ENCODE data around the gene PAK1. TPM values are rescaled to one million over a fixed set of nuclear protein-coding genes. Genes with fewer than 3 reads are reported as not detected.

Gene PAK1
- total and polyA plus RNA-seq, 2 donors (not counting 1 experiment from before 2014, with no cell fraction given), result 34.6 to 37.7 TPM

DNA sequence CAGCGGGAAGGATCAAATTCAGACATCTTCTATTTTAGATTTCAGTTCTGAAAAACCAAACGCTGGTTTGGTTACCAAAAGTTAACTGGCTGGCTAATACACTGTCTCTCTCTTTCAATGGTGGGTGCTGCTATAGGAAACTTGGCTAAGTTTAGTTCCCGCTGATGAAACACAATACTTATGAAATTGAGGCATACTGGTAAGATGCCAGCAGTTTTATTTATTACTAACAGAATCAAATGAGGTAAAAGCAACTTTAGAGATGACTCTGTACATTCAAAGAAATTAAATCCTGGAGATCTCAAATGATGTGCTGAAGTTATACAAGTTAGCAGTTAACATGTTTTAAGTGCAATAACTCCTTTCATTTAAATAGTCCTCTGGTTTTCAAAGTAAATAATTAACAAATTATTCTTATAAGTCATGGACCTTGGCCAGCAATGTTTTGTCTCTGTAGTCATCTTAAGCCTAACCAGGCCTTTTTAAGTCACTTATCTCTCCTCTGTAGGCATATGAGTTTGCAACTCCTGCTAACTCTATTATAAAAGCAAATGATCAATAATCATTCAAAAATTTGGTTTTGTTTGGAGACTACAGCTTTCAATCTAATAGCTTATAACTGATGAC lies 54.8 kb downstream of the PAK1 start:
- Histone ChIP-seq H3K4me2 (ENCODE audit: extremely low read depth, insufficient read depth, low read length) (no peak overlapping the region), H3K27me3 (ENCODE audit: control insufficient read depth, insufficient read depth, low read length) (no peaks in the 10 kb centered on the region), H3K79me2 (ENCODE audit: control insufficient read depth, insufficient read depth, low read length) (no peaks in the 10 kb centered on the region), H3K27ac (ENCODE audit: insufficient read depth, low read length) (no peak overlapping the region), H3K9ac (ENCODE audit: insufficient read depth, low read length) (no peak overlapping the region), H3K36me3 (ENCODE audit: control insufficient read depth, insufficient read depth, low read length) (no peaks in the 10 kb centered on the region), H4K20me1 (ENCODE audit: control insufficient read depth, extremely low read depth, insufficient read depth, low read length) (no peaks in the 10 kb centered on the region), H3K9me3 (ENCODE audit: control insufficient read depth, insufficient read depth, low read depth, low read length) (no peaks in the 10 kb centered on the region), H3K4me1 (ENCODE audit: control insufficient read depth, extremely low read depth, insufficient read depth, low read length) (no peaks in the 10 kb centered on the region), H2AFZ (ENCODE audit: low read length) (no peak overlapping the region), H3K4me3 (replicated peaks in 1 of 4; ENCODE audit: control extremely low read depth in 1 of 4, insufficient read depth in 1 of 4, low read depth in 3 of 4, low read length in 4 of 4) (no peak overlapping the region)
- peak in 1 of 2 donors; percentile 56 for DNase-seq (ENCODE audit: low read depth in 2 of 2)
- TF ChIP-seq EZH2 (IDR thresholded peaks at IDR 0.05; ENCODE audit: low read length, missing control alignments), result no peak
- TF ChIP-seq, protein P1, sequence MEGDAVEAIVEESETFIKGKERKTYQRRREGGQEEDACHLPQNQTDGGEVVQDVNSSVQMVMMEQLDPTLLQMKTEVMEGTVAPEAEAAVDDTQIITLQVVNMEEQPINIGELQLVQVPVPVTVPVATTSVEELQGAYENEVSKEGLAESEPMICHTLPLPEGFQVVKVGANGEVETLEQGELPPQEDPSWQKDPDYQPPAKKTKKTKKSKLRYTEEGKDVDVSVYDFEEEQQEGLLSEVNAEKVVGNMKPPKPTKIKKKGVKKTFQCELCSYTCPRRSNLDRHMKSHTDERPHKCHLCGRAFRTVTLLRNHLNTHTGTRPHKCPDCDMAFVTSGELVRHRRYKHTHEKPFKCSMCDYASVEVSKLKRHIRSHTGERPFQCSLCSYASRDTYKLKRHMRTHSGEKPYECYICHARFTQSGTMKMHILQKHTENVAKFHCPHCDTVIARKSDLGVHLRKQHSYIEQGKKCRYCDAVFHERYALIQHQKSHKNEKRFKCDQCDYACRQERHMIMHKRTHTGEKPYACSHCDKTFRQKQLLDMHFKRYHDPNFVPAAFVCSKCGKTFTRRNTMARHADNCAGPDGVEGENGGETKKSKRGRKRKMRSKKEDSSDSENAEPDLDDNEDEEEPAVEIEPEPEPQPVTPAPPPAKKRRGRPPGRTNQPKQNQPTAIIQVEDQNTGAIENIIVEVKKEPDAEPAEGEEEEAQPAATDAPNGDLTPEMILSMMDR (conservative IDR thresholded peaks at IDR 0.05 in 1 of 2, IDR thresholded peaks at IDR 0.05 in 1 of 2; ENCODE audit: low read depth in 1 of 2, low read length in 2 of 2), result no peak

DNA sequence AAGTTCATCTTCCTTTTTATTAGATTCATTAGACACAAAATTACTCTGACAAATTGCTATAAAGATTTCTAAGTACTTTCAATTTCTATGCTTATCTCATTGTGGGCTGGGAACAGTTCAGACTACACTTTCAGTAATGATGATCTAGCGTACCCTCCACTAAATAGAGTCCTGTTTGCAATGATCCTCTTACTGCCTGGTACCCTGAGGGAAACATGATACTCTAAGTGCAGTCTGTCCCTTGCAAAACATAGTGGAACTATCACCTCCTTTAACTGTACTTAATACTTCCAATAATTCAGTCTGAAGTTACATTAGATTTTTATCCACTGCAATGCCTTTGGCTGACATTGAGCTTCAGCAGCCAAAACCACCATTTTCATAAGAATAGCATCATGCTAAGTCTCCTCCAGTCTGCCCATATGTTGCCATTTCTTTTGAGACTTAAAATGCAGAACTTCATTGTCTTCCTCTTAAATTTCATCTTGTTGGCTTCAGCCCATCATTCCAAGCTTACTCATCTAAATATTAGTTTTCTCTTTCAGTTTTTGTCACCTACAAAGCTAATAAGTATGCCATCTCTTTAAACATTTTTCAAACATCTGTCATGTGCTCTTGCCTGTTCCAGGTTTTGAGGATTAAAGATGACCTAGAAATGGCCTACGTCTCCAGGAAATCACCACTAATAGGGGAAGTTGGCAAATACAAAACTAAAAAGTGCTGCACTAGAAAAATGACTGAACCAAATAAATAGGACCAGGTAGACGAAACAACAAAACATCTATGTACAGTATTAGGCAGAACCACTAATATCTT lies 55.5 kb downstream of the PAK1 start:
- Histone ChIP-seq H3K9ac (ENCODE audit: insufficient read depth, low read length) (no peak overlapping the region), H3K4me2 (ENCODE audit: extremely low read depth, insufficient read depth, low read length) (no peak overlapping the region), H3K79me2 (ENCODE audit: control insufficient read depth, insufficient read depth, low read length) (no peaks in the 10 kb centered on the region), H3K36me3 (ENCODE audit: control insufficient read depth, insufficient read depth, low read length) (no peaks in the 10 kb centered on the region), H4K20me1 (ENCODE audit: control insufficient read depth, extremely low read depth, insufficient read depth, low read length) (no peaks in the 10 kb centered on the region), H3K27me3 (ENCODE audit: control insufficient read depth, insufficient read depth, low read length) (no peaks in the 10 kb centered on the region), H2AFZ (ENCODE audit: low read length) (no peak overlapping the region), H3K27ac (ENCODE audit: insufficient read depth, low read length) (no peak overlapping the region), H3K4me1 (ENCODE audit: control insufficient read depth, extremely low read depth, insufficient read depth, low read length) (no peaks in the 10 kb centered on the region), H3K4me3 (replicated peaks in 1 of 4; ENCODE audit: control extremely low read depth in 1 of 4, insufficient read depth in 1 of 4, low read depth in 3 of 4, low read length in 4 of 4) (no peak overlapping the region), H3K9me3 (ENCODE audit: control insufficient read depth, insufficient read depth, low read depth, low read length) (no peaks in the 10 kb centered on the region)
- DNase-seq (ENCODE audit: low read depth in 2 of 2), result no peak
- no peak for TF ChIP-seq EZH2 (IDR thresholded peaks at IDR 0.05; ENCODE audit: low read length, missing control alignments)
- TF ChIP-seq, protein P1 (conservative IDR thresholded peaks at IDR 0.05 in 1 of 2, IDR thresholded peaks at IDR 0.05 in 1 of 2; ENCODE audit: low read depth in 1 of 2, low read length in 2 of 2), result no peak

DNA sequence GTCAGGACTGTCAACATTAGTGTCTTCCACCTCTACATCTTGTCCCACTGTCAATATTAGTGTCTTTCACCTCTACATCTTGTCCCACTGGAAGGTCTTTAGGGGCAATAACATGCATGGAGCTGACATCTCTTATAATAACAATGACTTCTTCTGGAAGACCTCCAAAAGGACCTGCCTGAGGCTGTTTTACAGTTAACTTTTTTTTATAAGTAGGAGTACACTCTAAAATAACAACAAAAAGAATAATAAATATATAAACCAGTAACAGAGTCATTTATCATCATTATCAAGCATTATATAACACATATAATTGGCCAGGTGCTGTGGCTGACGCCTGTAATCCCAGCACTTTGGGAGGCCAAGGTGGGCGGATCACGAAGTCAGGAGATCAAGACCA lies 57.5 kb downstream of the PAK1 start:
- Histone ChIP-seq H2AFZ (ENCODE audit: low read length) (no peak overlapping the region), H3K9ac (ENCODE audit: insufficient read depth, low read length) (no peak overlapping the region), H3K4me2 (ENCODE audit: extremely low read depth, insufficient read depth, low read length) (no peak overlapping the region), H3K9me3 (ENCODE audit: control insufficient read depth, insufficient read depth, low read depth, low read length) (no peaks in the 10 kb centered on the region), H3K27me3 (ENCODE audit: control insufficient read depth, insufficient read depth, low read length) (no peaks in the 10 kb centered on the region), H3K79me2 (ENCODE audit: control insufficient read depth, insufficient read depth, low read length) (no peaks in the 10 kb centered on the region), H3K4me1 (ENCODE audit: control insufficient read depth, extremely low read depth, insufficient read depth, low read length) (peaks cover 4% of the 10 kb centered on the region), H3K36me3 (ENCODE audit: control insufficient read depth, insufficient read depth, low read length) (no peaks in the 10 kb centered on the region), H3K4me3 (replicated peaks in 1 of 4; ENCODE audit: control extremely low read depth in 1 of 4, insufficient read depth in 1 of 4, low read depth in 3 of 4, low read length in 4 of 4) (no peak overlapping the region), H3K27ac (ENCODE audit: insufficient read depth, low read length) (no peak overlapping the region), H4K20me1 (ENCODE audit: control insufficient read depth, extremely low read depth, insufficient read depth, low read length) (no peaks in the 10 kb centered on the region)
- no peak for DNase-seq (ENCODE audit: low read depth in 2 of 2)
- TF ChIP-seq EZH2 (IDR thresholded peaks at IDR 0.05; ENCODE audit: low read length, missing control alignments), result no peak
- TF ChIP-seq, protein P1 (conservative IDR thresholded peaks at IDR 0.05 in 1 of 2, IDR thresholded peaks at IDR 0.05 in 1 of 2; ENCODE audit: low read depth in 1 of 2, low read length in 2 of 2), result no peak
